ENCODE results near the gene TRIM25.

DNA sequence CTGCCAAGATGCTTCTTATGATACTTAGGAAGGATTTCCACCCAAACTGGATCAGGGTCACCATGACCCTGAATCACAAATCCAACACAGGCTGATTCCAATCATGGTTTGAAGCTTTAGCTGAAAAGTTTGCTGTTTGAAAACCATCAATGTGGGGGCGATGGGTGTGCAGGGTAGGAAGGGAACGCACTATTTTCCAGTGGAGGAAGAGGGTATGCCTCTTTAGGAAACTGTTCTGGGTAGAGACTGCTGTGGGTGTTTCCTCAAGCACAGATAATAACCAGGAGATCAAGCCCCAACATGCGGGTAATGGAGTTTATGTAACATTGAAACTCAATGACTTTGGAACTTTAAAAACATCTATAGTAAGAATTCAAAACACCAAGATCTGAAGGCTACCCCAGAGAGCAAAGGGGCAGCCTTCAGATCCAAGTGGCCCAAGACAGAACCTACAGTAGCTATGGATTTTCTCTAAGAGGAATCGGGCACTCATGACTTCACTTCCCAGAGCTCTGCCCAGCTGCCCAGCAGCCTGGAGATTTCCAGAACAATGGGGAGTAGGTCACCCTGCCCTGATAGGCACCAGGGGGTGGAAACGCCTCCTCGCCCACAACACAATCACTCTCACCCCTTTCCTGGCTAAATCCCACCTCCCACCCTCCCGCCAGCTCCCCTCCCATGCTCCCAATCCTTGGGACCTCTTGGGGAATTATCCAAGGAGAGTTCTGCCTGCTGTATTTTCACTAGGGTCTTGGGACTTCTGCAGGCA lies 22.8 kb downstream of the TRIM25 start:
- TF ChIP-seq EZH2 (IDR thresholded peaks at IDR 0.05; ENCODE audit: borderline replicate concordance) (no peak), CTCF (IDR thresholded peaks at IDR 0.05; ENCODE audit: poor library complexity) (no peak)
